K562 (cell line): ENCODE measurements around the gene CCNC. TPM values are rescaled to one million over a fixed set of nuclear protein-coding genes. Genes with fewer than 3 reads are reported as not detected.
A peak's percentile ranks its signal among the peaks of the same experiment; 100 is the strongest.

Experiments
- DEAF1 ChIP-seq: fragments of 450-650 bp; formaldehyde crosslinking; IDR thresholded peaks from 2 replicates; pipeline ENCODE4 v1.4.0; 2020; ENCODE audit warnings: mild to moderate bottlenecking, moderate library complexity
- EGR1 ChIP-seq: fragments of 450-650 bp; conservative IDR thresholded peaks from 2 replicates; pipeline ENCODE4 v1.6.1; 2017; ENCODE audit warnings: mild to moderate bottlenecking
- GATAD2A ChIP-seq: fragments of 450-650 bp; IDR thresholded peaks from 2 replicates; pipeline ENCODE4 v1.6.1; 2017
- HDAC8 ChIP-seq: fragments of 450-650 bp; IDR thresholded peaks from 2 replicates; pipeline ENCODE4 v1.6.1; 2016; ENCODE audit warnings: mild to moderate bottlenecking, missing genetic modification characterization, moderate library complexity, missing compliant biosample characterization
- HNRNPH1 ChIP-seq: fragments of 200-400 bp; formaldehyde crosslinking; optimal IDR thresholded peaks from 2 replicates; pipeline ENCODE3; 2017; ENCODE audit warnings: low read depth, mild to moderate bottlenecking, low read length, moderate library complexity
- JUND ChIP-seq, 2 experiments: IDR thresholded peaks; 2 replicates in 1 of 2; 3 replicates in 1 of 2; pipeline ENCODE4 v1.6.1; 2011; ENCODE audit warnings: borderline replicate concordance in 2 of 2, low read depth in 2 of 2, low read length in 2 of 2, improper control_type of control experiment in 1 of 2, missing biosample characterization in 1 of 2, missing genetic modification characterization in 1 of 2, missing genetic modification reagents in 1 of 2
- NFIX ChIP-seq: fragments of 250-450 bp; sonication (Bioruptor Pico); IDR thresholded peaks from 2 replicates; pipeline ENCODE4 v1.4.0; 2020; ENCODE audit warnings: low read depth, mild to moderate bottlenecking, moderate library complexity
- PHTF2 ChIP-seq: fragments of 250-450 bp; sonication (Bioruptor Pico); IDR thresholded peaks from 2 replicates; pipeline ENCODE4 v1.5.0; 2021; ENCODE audit warnings: mild to moderate bottlenecking
- RBM34 ChIP-seq: fragments of 200-400 bp; formaldehyde crosslinking; IDR thresholded peaks from 2 replicates; pipeline ENCODE4 v1.6.1; 2018; ENCODE audit warnings: low read length, borderline replicate concordance; ENCODE audit not compliant: insufficient read depth
- THAP12 ChIP-seq: fragments of 250-450 bp; sonication (Bioruptor Pico); IDR thresholded peaks from 2 replicates; pipeline ENCODE4 v1.9.0; 2021; ENCODE audit warnings: mild to moderate bottlenecking, inconsistent platforms
- YBX1 ChIP-seq: fragments of 450-650 bp; IDR thresholded peaks from 2 replicates; pipeline ENCODE4 v1.7.1; 2016; ENCODE audit warnings: mild to moderate bottlenecking
- ZBTB33 ChIP-seq: sonication (generic); formaldehyde crosslinking; IDR thresholded peaks from 2 replicates; pipeline ENCODE4 v1.8.1; 2023; ENCODE audit warnings: mild to moderate bottlenecking, missing genetic modification reagents
- ZC3H11A ChIP-seq: IDR thresholded peaks from 2 replicates; pipeline ENCODE4 v1.6.1; 2012; ENCODE audit warnings: low read depth, low read length, improper control_type of control experiment
- ZFP36 ChIP-seq: fragments of 150-350 bp; IDR thresholded peaks from 2 replicates; pipeline ENCODE4 v1.6.1; 2018; ENCODE audit warnings: low read length, low read depth; ENCODE audit not compliant: partially characterized antibody
- ZKSCAN1 ChIP-seq: fragments of 150-350 bp; IDR thresholded peaks from 2 replicates; pipeline ENCODE4 v1.6.1; 2016; ENCODE audit warnings: low read depth, low read length
- ZNF134 ChIP-seq: fragments of 250-450 bp; sonication (Bioruptor Pico); conservative IDR thresholded peaks from 2 replicates; pipeline ENCODE4 v1.4.0; 2020
- ZNF253 ChIP-seq: fragments of 250-450 bp; sonication (Bioruptor Pico); conservative IDR thresholded peaks from 2 replicates; pipeline ENCODE4 v1.6.1; 2021; ENCODE audit warnings: mild to moderate bottlenecking
- ZNF395 ChIP-seq: fragments of 200-800 bp; sonication (Bioruptor generic); IDR thresholded peaks from 2 replicates; pipeline ENCODE4 v1.6.1; 2017; ENCODE audit warnings: missing genetic modification characterization, missing compliant biosample characterization
- ZNF655 ChIP-seq: fragments of 250-450 bp; sonication (Bioruptor Pico); IDR thresholded peaks from 2 replicates; pipeline ENCODE4 v1.5.0; 2021
- polyA plus RNA-seq, 8 experiments: library from polyadenylated mRNA; depleted of rRNA in 4 of 8; stranded (reverse) in 5 of 8; unstranded in 3 of 8; fragments of >200 nt; fragmentation: Nextera tagmentation in 2 of 8; fragmentation: Illumina TruSeq in 1 of 8; extraction: Ambion mirVana in 2 of 8; extraction: Trizol in 1 of 8; gene quantifications; 2 replicates each; pipeline versions ENCODE4 v1.2.1 to v1.2.3, GENCODE V29; 2011 to 2014; ENCODE audit warnings: inconsistent platforms in 1 of 8, missing spikeins in 1 of 8
- total RNA-seq, 7 experiments: library from RNA; depleted of rRNA in 6 of 7; stranded (reverse); fragments of >200 nt in 6 of 7; fragmentation: Illumina TruSeq in 2 of 7; extraction: Trizol in 2 of 7; gene quantifications; 2 replicates each; pipeline versions ENCODE4 v1.2.1 to v1.2.3, GENCODE V29; 2011 to 2021; ENCODE audit warnings: low replicate concordance in 1 of 7

Gene CCNC
- total and polyA plus RNA-seq, 9 of the 15 experiments (the other 6 are each of a cell fraction or from before 2014, with no cell fraction given), result 68.7 to 177 (median 99.6) TPM

- no peak for TF ChIP-seq ZNF395 (CRISPR knock-in tag)
- no peak for TF ChIP-seq HNRNPH1
- no peak for TF ChIP-seq ZNF253 (CRISPR knock-in tag)
- TF ChIP-seq ZBTB33 (CRISPR knock-in tag), result no peak
- no peak for TF ChIP-seq RBM34
- no peak for TF ChIP-seq ZNF134 (CRISPR knock-in tag)
- TF ChIP-seq JUND (IDR thresholded peaks at IDR 0.05; ENCODE audit: borderline replicate concordance, low read depth, low read length), result no peak; the same call in 1 of the 2 replicates
- TF ChIP-seq JUND (tag; IDR thresholded peaks at IDR 0.05; ENCODE audit: borderline replicate concordance, low read depth, low read length), result no peak
- no peak for TF ChIP-seq ZNF655 (CRISPR knock-in tag)
- TF ChIP-seq THAP12 (CRISPR knock-in tag), result peak; percentile 66
- TF ChIP-seq DEAF1, result no peak
- no peak for TF ChIP-seq YBX1
- no peak for TF ChIP-seq GATAD2A
- TF ChIP-seq EGR1, result no peak
- no peak for TF ChIP-seq PHTF2 (CRISPR knock-in tag)
- TF ChIP-seq ZFP36, result no peak
- TF ChIP-seq NFIX, result no peak
- TF ChIP-seq HDAC8 (tag), result 0 out of 2 replicates have a peak, but pooled peaks have one; percentile 40
- TF ChIP-seq ZKSCAN1, result no peak
- TF ChIP-seq ZC3H11A, result no peak
Observed at GRCh38 chr6:99520855-99521632, 47.4 kb downstream of the CCNC start (continued).
